ENCODE data around the gene PTPRA. TPM values are rescaled to one million over a fixed set of nuclear protein-coding genes. Genes with fewer than 3 reads are reported as not detected.

Gene PTPRA
- total RNA-seq, 4 donors from 2014 or later, result 18.9 to 32.5 (median 27.3) TPM

DNA sequence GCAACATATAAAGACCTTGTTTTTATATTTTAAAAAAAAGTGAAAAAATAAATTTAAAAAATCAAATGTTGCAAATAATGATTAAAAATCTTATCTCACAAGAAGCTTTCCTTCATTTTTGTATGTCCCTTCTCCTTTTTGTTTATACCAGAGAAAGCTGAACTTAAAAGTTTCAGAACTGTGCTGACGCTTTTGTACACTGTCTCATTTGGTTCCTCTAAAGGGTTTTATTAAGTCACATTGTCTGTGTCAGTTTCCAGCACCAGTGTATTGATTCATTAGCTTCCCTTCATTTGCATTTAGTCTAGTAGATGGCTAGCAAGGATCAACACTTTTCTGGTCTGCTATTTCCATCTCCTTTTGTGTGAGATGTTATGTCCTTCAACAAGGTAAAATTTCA, 39.5 kb upstream of the PTPRA start:
- no peak for DNase-seq
- H3K27me3 ChIP-seq, result peaks cover 3 to 6% (median 5%) of the 10 kb centered on the region in 3 donors
- intact Hi-C loops (cut with DNase I; ENCODE audit: low total_unique reads), result no loop called here
- H3K27ac ChIP-seq, result no peak overlapping the region
- H3K36me3 ChIP-seq, result no peaks in the 10 kb centered on the region
- no peaks in the 10 kb centered on the region for H3K9me3 ChIP-seq
- in situ Hi-C loops (cut with MboI; ENCODE audit: low sequenced_read_pairs in 4 of 4), result loop anchor here in 1 of 4 donors (25.0 kb wide), 1 partner anchor 1721 kb away; the partner anchor contains the start of gene PSMF1
- no peak for ATAC-seq
- no peak overlapping the region for H3K4me3 ChIP-seq
- no peak for TF ChIP-seq POLR2A (IDR thresholded peaks at IDR 0.05)
- TF ChIP-seq, protein P1, sequence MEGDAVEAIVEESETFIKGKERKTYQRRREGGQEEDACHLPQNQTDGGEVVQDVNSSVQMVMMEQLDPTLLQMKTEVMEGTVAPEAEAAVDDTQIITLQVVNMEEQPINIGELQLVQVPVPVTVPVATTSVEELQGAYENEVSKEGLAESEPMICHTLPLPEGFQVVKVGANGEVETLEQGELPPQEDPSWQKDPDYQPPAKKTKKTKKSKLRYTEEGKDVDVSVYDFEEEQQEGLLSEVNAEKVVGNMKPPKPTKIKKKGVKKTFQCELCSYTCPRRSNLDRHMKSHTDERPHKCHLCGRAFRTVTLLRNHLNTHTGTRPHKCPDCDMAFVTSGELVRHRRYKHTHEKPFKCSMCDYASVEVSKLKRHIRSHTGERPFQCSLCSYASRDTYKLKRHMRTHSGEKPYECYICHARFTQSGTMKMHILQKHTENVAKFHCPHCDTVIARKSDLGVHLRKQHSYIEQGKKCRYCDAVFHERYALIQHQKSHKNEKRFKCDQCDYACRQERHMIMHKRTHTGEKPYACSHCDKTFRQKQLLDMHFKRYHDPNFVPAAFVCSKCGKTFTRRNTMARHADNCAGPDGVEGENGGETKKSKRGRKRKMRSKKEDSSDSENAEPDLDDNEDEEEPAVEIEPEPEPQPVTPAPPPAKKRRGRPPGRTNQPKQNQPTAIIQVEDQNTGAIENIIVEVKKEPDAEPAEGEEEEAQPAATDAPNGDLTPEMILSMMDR (IDR thresholded peaks at IDR 0.05 in 4 of 5, conservative IDR thresholded peaks at IDR 0.05 in 1 of 5), result no peak
- no peaks in the 10 kb centered on the region for H3K4me1 ChIP-seq

DNA sequence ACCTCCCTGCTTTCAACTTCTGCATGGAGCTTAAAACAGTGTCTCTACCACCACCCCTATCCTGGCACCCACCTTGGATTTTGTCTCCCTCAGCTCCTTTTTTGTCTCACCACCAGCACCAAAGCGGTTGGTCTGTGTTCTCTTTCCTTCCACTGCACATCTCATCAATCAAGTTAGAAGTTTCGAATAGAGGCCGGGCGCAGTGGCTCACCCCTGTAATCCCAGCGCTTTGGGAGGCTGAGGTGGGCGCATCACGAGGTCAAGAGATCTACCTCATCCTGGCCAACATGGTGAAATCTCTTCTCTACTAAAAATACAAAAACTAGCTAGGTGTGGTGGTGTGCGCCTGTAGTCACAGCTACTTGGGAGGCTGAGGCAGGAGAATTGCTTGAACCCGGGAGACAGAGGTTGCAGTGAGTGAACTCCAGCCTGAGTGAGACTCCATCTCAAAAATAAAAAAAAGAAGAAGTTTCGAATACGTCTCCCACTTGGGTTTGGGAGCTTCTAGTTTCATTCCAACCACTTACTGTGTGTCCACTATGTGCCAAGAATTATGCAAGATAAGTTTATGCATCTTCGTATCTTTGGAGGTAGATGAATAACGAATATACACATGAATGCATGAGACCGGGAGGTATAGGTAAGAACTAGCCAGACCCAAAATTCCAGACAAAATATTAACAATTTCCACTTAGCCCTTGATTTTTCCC, 38.7 kb upstream of the PTPRA start:
- Histone ChIP-seq H3K27me3 (peaks cover 0 to 5% (median 0%) of the 10 kb centered on the region in 3 donors), H3K36me3 (no peaks in the 10 kb centered on the region), H3K4me3 (no peak overlapping the region), H3K27ac (no peak overlapping the region), H3K4me1 (peaks cover 3 to 5% of the 10 kb centered on the region in 2 donors), H3K9me3 (no peaks in the 10 kb centered on the region)
- TF ChIP-seq, protein P1 (IDR thresholded peaks at IDR 0.05 in 4 of 5, conservative IDR thresholded peaks at IDR 0.05 in 1 of 5), result no peak
- TF ChIP-seq POLR2A (IDR thresholded peaks at IDR 0.05), result no peak
- in situ Hi-C loops (cut with MboI; ENCODE audit: low sequenced_read_pairs in 4 of 4) (loop anchor here in 1 of 4 donors (25.0 kb wide), 1 partner anchor 1722 kb away; the partner anchor contains the start of gene PSMF1), intact Hi-C loops (cut with DNase I; ENCODE audit: low total_unique reads) (no loop called here)
- ATAC-seq (no peak), DNase-seq (no peak)

DNA sequence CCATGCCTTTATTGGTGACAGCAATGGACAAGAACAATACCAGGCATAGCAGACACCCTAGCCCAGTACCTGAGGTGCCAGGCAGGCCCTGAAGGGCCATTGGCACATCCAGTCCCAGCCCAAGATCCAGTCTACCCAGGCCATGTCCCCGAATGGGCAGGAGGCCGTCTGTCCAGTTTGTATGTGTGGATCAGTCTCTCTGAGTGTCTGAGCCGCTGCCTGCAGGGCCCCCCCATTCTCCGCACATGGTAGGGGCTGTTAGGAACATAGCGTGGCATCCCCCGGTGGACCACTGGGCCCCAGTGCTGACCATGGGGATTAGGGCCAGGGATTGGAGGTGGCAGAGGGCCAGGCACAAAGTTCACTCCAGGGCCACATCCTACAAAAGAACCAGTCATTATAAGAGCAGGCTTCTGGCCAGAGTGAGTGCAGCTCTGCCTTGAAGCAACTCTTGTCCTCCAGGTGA, 37.9 kb upstream of the PTPRA start:
- intact Hi-C loops (cut with DNase I; ENCODE audit: low total_unique reads), result no loop called here
- Histone ChIP-seq H3K36me3 (no peaks in the 10 kb centered on the region), H3K27me3 (no peaks in the 10 kb centered on the region), H3K27ac (no peak overlapping the region), H3K4me3 (no peak overlapping the region), H3K4me1 (peaks cover 7 to 11% of the 10 kb centered on the region in 2 donors), H3K9me3 (no peaks in the 10 kb centered on the region)
- DNase-seq, result no peak
- in situ Hi-C loops (cut with MboI; ENCODE audit: low sequenced_read_pairs in 4 of 4), result loop anchor here in 1 of 4 donors (25.0 kb wide), 1 partner anchor 1723 kb away; the partner anchor contains the start of gene PSMF1
- no peak for ATAC-seq
- TF ChIP-seq, protein P1 (IDR thresholded peaks at IDR 0.05 in 4 of 5, conservative IDR thresholded peaks at IDR 0.05 in 1 of 5), result no peak
- TF ChIP-seq POLR2A (IDR thresholded peaks at IDR 0.05), result no peak

DNA sequence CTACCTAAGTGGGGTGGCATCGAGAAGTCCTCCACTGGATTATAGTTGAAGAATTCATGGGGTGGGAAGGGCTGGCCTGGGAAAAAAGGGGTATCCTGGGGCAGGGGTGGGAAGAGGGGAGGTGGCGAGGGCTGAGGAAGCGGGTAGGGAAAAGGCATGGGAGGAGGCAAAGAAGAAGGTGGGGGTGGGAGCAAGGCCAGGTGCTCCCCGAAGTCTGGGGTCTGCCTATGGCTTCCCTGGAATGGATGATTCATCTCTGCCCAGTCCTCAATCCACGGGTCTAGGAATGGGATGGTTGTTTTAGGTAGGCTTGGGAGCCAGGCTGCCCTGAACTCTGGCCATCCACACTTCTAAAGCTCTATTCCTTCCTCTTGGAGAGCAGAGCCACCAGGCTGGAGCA, 37.2 kb upstream of the PTPRA start:
- no peak overlapping the region for H3K27ac ChIP-seq
- no peak for ATAC-seq
- intact Hi-C loops (cut with DNase I; ENCODE audit: low total_unique reads), result no loop called here
- no peak overlapping the region for H3K4me3 ChIP-seq
- H3K27me3 ChIP-seq, result no peaks in the 10 kb centered on the region
- no peaks in the 10 kb centered on the region for H3K9me3 ChIP-seq
- H3K36me3 ChIP-seq, result no peaks in the 10 kb centered on the region
- H3K4me1 ChIP-seq, result peaks cover 7 to 11% of the 10 kb centered on the region in 2 donors
- in situ Hi-C loops (cut with MboI; ENCODE audit: low sequenced_read_pairs in 4 of 4), result loop anchor here in 1 of 4 donors (25.0 kb wide), 1 partner anchor 1724 kb away; the partner anchor contains the start of gene PSMF1
- no peak for DNase-seq
- TF ChIP-seq POLR2A (IDR thresholded peaks at IDR 0.05), result no peak
- TF ChIP-seq, protein P1 (IDR thresholded peaks at IDR 0.05 in 4 of 5, conservative IDR thresholded peaks at IDR 0.05 in 1 of 5), result no peak

Measured in gastrocnemius medialis (tissue), 4 donors.